HFF-Myc (cell line): ENCODE data around the gene TMEM117.

Experiments
- DNase-seq: peaks from one replicate; pipeline ENCODE4 v3.0.0-alpha.2; 2011; ENCODE audit warnings: low read depth; ENCODE audit errors: extremely low read depth
- H3K4me3 ChIP-seq: replicated peaks from 2 replicates; pipeline ENCODE4 v1.5.1; 2011; ENCODE audit warnings: low read depth, mild to moderate bottlenecking, control low read depth, low read length
- CTCF ChIP-seq: IDR thresholded peaks from 2 replicates; pipeline ENCODE4 v1.5.1; 2012; ENCODE audit warnings: mild to moderate bottlenecking, low read depth, low read length, control low read depth; ENCODE audit errors: missing control alignments

Gene TMEM117

GRCh38 chr12:44054281-44054680, 218.4 kb downstream of the TMEM117 start:
- no peak overlapping the region for H3K4me3 ChIP-seq
- no peak for DNase-seq
- no peak for TF ChIP-seq CTCF

GRCh38 chr12:44058366-44058765, 222.5 kb downstream of the TMEM117 start:
- DNase-seq: no peak
- H3K4me3 ChIP-seq: no peak overlapping the region
- no peak for TF ChIP-seq CTCF

- no peak for TF ChIP-seq CTCF
- no peak overlapping the region for H3K4me3 ChIP-seq
- no peak for DNase-seq
These were observed 223.6 kb downstream of the TMEM117 start for GRCh38 chr12:44059476-44059875.

- H3K4me3 ChIP-seq: no peak overlapping the region
- DNase-seq: no peak
- TF ChIP-seq CTCF: no peak
These were observed 227.8 kb downstream of the TMEM117 start for GRCh38 chr12:44063671-44064070.

- TF ChIP-seq CTCF: no peak
- no peak for DNase-seq
- H3K4me3 ChIP-seq: no peak overlapping the region
These were observed 241.0 kb downstream of the TMEM117 start for GRCh38 chr12:44076871-44077270.

- DNase-seq: no peak
- no peak for TF ChIP-seq CTCF
These were observed 241.4 kb downstream of the TMEM117 start for GRCh38 chr12:44077294-44077693.

GRCh38 chr12:44078273-44078672, 242.4 kb downstream of the TMEM117 start:
- TF ChIP-seq CTCF: no peak
- no peak for DNase-seq
- H3K4me3 ChIP-seq: no peak overlapping the region

More at GRCh38 chr12:44077294-44077693, 241.4 kb downstream of the TMEM117 start:
- no peak overlapping the region for H3K4me3 ChIP-seq
